Measurements from ENCODE around the gene BCAS3. TPM values are rescaled to one million over a fixed set of nuclear protein-coding genes. Genes with fewer than 3 reads are reported as not detected.
"Not testable (repeated sequence)": the region's sequence is repeated elsewhere in the genome, so short reads cannot be mapped to it uniquely, and the experiment has no call there.

BCAS3 gene
- polyA plus RNA-seq, 1 donor from 2014 or later, result 21.6 TPM

DNA sequence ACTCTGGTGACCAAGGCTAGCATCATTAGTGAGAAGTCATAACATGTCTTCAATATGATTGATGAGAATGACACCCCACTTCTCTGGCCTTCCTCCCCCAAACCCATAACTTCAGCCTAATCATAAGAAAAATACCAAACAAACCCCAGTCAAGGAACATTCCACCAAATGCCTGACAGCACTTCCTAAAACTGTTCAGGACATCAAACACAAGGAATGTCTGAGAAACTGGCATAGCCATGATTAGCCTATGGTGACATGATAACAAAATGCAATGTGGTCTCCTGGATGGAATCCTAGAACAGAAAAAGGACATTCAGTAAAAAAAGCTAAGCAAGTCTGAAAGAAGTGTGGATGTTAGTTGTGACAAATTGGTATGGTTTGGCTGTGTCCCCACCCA is 749.9 kb downstream of the BCAS3 start:
- Histone ChIP-seq H3K9ac (ENCODE audit: low read length) (no peak overlapping the region), H4K20me1 (ENCODE audit: insufficient read depth) (no peaks in the 10 kb centered on the region), H3K27me3 (ENCODE audit: insufficient read depth, low read depth, low read length) (no peaks in the 10 kb centered on the region), H3K79me2 (replicated peaks; ENCODE audit: insufficient read depth, low read length) (no peaks in the 10 kb centered on the region), H3K9me3 (ENCODE audit: low read length) (no peaks in the 10 kb centered on the region), H3K9me2 (ENCODE audit: insufficient read depth, low read length) (no peaks in the 10 kb centered on the region), H2AFZ (ENCODE audit: low read depth, low read length) (no peak overlapping the region), H3K4me3 (ENCODE audit: low read length) (no peak overlapping the region), H3K4me2 (ENCODE audit: low read length) (no peak overlapping the region), H3F3A (ENCODE audit: insufficient read depth, low read length, poor library complexity, severe bottlenecking) (no peaks in the 10 kb centered on the region), H3K27ac (ENCODE audit: low read length) (no peak overlapping the region), H3K36me3 (ENCODE audit: insufficient read depth, low read length) (no peaks in the 10 kb centered on the region)
- TF ChIP-seq SMC3 (conservative IDR thresholded peaks at IDR 0.05; ENCODE audit: poor library complexity), result no peak
- no peak for TF ChIP-seq TAF1 (IDR thresholded peaks at IDR 0.05; ENCODE audit: low read depth)
- TF ChIP-seq, protein P1, sequence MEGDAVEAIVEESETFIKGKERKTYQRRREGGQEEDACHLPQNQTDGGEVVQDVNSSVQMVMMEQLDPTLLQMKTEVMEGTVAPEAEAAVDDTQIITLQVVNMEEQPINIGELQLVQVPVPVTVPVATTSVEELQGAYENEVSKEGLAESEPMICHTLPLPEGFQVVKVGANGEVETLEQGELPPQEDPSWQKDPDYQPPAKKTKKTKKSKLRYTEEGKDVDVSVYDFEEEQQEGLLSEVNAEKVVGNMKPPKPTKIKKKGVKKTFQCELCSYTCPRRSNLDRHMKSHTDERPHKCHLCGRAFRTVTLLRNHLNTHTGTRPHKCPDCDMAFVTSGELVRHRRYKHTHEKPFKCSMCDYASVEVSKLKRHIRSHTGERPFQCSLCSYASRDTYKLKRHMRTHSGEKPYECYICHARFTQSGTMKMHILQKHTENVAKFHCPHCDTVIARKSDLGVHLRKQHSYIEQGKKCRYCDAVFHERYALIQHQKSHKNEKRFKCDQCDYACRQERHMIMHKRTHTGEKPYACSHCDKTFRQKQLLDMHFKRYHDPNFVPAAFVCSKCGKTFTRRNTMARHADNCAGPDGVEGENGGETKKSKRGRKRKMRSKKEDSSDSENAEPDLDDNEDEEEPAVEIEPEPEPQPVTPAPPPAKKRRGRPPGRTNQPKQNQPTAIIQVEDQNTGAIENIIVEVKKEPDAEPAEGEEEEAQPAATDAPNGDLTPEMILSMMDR (IDR thresholded peaks at IDR 0.05; ENCODE audit: poor library complexity, severe bottlenecking), result no peak
- no peak for TF ChIP-seq MXI1 (conservative IDR thresholded peaks at IDR 0.05; ENCODE audit: poor library complexity, severe bottlenecking)
- TF ChIP-seq POLR2AphosphoS5 (IDR thresholded peaks at IDR 0.05), result no peak
- TF ChIP-seq, protein P2, sequence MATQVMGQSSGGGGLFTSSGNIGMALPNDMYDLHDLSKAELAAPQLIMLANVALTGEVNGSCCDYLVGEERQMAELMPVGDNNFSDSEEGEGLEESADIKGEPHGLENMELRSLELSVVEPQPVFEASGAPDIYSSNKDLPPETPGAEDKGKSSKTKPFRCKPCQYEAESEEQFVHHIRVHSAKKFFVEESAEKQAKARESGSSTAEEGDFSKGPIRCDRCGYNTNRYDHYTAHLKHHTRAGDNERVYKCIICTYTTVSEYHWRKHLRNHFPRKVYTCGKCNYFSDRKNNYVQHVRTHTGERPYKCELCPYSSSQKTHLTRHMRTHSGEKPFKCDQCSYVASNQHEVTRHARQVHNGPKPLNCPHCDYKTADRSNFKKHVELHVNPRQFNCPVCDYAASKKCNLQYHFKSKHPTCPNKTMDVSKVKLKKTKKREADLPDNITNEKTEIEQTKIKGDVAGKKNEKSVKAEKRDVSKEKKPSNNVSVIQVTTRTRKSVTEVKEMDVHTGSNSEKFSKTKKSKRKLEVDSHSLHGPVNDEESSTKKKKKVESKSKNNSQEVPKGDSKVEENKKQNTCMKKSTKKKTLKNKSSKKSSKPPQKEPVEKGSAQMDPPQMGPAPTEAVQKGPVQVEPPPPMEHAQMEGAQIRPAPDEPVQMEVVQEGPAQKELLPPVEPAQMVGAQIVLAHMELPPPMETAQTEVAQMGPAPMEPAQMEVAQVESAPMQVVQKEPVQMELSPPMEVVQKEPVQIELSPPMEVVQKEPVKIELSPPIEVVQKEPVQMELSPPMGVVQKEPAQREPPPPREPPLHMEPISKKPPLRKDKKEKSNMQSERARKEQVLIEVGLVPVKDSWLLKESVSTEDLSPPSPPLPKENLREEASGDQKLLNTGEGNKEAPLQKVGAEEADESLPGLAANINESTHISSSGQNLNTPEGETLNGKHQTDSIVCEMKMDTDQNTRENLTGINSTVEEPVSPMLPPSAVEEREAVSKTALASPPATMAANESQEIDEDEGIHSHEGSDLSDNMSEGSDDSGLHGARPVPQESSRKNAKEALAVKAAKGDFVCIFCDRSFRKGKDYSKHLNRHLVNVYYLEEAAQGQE (IDR thresholded peaks at IDR 0.05; ENCODE audit: borderline replicate concordance), result no peak
- no peak for TF ChIP-seq RAD21 (conservative IDR thresholded peaks at IDR 0.05)
- TF ChIP-seq EZH2 (IDR thresholded peaks at IDR 0.05; ENCODE audit: borderline replicate concordance, insufficient read depth, low read length, poor library complexity, severe bottlenecking), result no peak

GRCh38 chr17:61429274-61429673 is 751.6 kb downstream of the BCAS3 start:
- H3K9me2 ChIP-seq (ENCODE audit: insufficient read depth, low read length), result no peaks in the 10 kb centered on the region
- H2AFZ ChIP-seq (ENCODE audit: low read depth, low read length), result no peak overlapping the region
- no peak overlapping the region for H3K4me3 ChIP-seq (ENCODE audit: low read length)
- no peaks in the 10 kb centered on the region for H4K20me1 ChIP-seq (ENCODE audit: insufficient read depth)
- H3K4me2 ChIP-seq (ENCODE audit: low read length), result no peak overlapping the region
- no peak for TF ChIP-seq MXI1 (conservative IDR thresholded peaks at IDR 0.05; ENCODE audit: poor library complexity, severe bottlenecking)
- H3K9me3 ChIP-seq (ENCODE audit: low read length), result no peaks in the 10 kb centered on the region
- no peaks in the 10 kb centered on the region for H3F3A ChIP-seq (ENCODE audit: insufficient read depth, low read length, poor library complexity, severe bottlenecking)
- no peaks in the 10 kb centered on the region for H3K36me3 ChIP-seq (ENCODE audit: insufficient read depth, low read length)
- no peaks in the 10 kb centered on the region for H3K27me3 ChIP-seq (ENCODE audit: insufficient read depth, low read depth, low read length)
- no peak overlapping the region for H3K9ac ChIP-seq (ENCODE audit: low read length)
- H3K27ac ChIP-seq (ENCODE audit: low read length), result no peak overlapping the region
- no peaks in the 10 kb centered on the region for H3K79me2 ChIP-seq (replicated peaks; ENCODE audit: insufficient read depth, low read length)

- not testable (repeated sequence) for H3F3A ChIP-seq (ENCODE audit: insufficient read depth, low read length, poor library complexity, severe bottlenecking); H3K9me2 ChIP-seq (ENCODE audit: insufficient read depth, low read length); H3K36me3 ChIP-seq (ENCODE audit: insufficient read depth, low read length); H4K20me1 ChIP-seq (ENCODE audit: insufficient read depth); H3K79me2 ChIP-seq (replicated peaks; ENCODE audit: insufficient read depth, low read length); H3K27ac ChIP-seq (ENCODE audit: low read length); H3K9me3 ChIP-seq (ENCODE audit: low read length); H2AFZ ChIP-seq (ENCODE audit: low read depth, low read length); H3K27me3 ChIP-seq (ENCODE audit: insufficient read depth, low read depth, low read length); H3K4me2 ChIP-seq (ENCODE audit: low read length); H3K4me3 ChIP-seq (ENCODE audit: low read length); H3K9ac ChIP-seq (ENCODE audit: low read length)
Observed at GRCh38 chr17:61429831-61430230, 752.2 kb downstream of the BCAS3 start.
